Right atrium auricular region (tissue), 2 donors: Measurements from ENCODE around the gene ERVMER34-1. TPM values are rescaled to one million over a fixed set of nuclear protein-coding genes. Genes with fewer than 3 reads are reported as not detected.
A peak's percentile ranks its signal among the peaks of the same experiment; 100 is the strongest.

Experiments
- DNase-seq: peaks from one replicate; pipeline ENCODE4 v3.0.0-alpha.2; 2019; ENCODE audit warnings: low spot score
- H3K27ac ChIP-seq, 2 donors: fragments of 200-600 bp; sonication (generic); 1 replicate in 1 of 2; 2 replicates in 1 of 2; pipeline ENCODE4 v1.5.1; 2016 to 2019
- H3K27me3 ChIP-seq, 2 donors: fragments of 200-600 bp; sonication (generic); one replicate each; pipeline versions ENCODE4 v1.5.1 to v1.6.0; 2017 to 2019
- H3K36me3 ChIP-seq: fragments of 200-600 bp; sonication (generic); one replicate; pipeline ENCODE4 v1.5.1; 2016
- H3K4me1 ChIP-seq, 2 donors: fragments of 200-600 bp; sonication (generic); one replicate each; pipeline versions ENCODE4 v1.5.1 to v1.6.0; 2017 to 2019
- H3K4me3 ChIP-seq, 2 donors: fragments of 200-600 bp; sonication (generic); 1 replicate in 1 of 2; 2 replicates in 1 of 2; pipeline ENCODE4 v1.5.1; 2017 to 2019; ENCODE audit warnings: mild to moderate bottlenecking in 1 of 2, moderate library complexity in 1 of 2
- H3K9me3 ChIP-seq, 2 donors: fragments of 200-600 bp; sonication (generic); one replicate each; pipeline ENCODE4 v1.5.1; 2019
- total RNA-seq, 2 donors: library from RNA; depleted of rRNA; stranded (reverse); fragments of >200 nt; gene quantifications; one replicate each; pipeline ENCODE4 v1.1.0, GENCODE V29; 2016
- TF ChIP-seq, protein P1 (sequence below), 2 donors: fragments of 200-600 bp; sonication (generic); IDR thresholded peaks; one replicate each; pipeline ENCODE4 v1.5.1; 2019; ENCODE audit warnings: antibody characterized with exemption in 2 of 2

The ERVMER34-1 gene
- total RNA-seq, 2 donors from 2014 or later, result 2.6 to 3.9 TPM

DNA sequence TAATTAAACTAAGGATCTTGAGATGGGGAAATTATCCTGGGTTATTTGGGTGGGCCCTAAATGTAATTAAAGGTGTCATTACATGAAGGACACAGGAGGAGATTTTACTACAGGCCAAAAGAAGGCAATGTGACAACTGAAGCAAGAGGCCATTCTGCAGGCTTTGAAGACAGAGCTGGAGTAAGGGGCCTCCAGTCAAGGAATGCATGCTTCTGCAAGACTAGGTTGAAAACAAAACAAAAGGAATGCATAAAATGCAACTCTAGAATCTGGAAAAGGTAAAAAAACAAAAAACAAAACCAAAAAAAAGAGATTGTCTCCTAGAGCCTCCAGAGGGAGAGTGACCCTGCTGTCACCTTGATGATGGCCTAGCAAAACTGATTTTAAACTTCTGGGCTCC, 21.6 kb downstream of the ERVMER34-1 start:
- H3K9me3 ChIP-seq, result no peaks in the 10 kb centered on the region
- no peaks in the 10 kb centered on the region for H3K27me3 ChIP-seq
- DNase-seq, result no peak
- TF ChIP-seq, protein P1, sequence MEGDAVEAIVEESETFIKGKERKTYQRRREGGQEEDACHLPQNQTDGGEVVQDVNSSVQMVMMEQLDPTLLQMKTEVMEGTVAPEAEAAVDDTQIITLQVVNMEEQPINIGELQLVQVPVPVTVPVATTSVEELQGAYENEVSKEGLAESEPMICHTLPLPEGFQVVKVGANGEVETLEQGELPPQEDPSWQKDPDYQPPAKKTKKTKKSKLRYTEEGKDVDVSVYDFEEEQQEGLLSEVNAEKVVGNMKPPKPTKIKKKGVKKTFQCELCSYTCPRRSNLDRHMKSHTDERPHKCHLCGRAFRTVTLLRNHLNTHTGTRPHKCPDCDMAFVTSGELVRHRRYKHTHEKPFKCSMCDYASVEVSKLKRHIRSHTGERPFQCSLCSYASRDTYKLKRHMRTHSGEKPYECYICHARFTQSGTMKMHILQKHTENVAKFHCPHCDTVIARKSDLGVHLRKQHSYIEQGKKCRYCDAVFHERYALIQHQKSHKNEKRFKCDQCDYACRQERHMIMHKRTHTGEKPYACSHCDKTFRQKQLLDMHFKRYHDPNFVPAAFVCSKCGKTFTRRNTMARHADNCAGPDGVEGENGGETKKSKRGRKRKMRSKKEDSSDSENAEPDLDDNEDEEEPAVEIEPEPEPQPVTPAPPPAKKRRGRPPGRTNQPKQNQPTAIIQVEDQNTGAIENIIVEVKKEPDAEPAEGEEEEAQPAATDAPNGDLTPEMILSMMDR (IDR thresholded peaks at IDR 0.05), result no peak
- no peaks in the 10 kb centered on the region for H3K36me3 ChIP-seq
- H3K27ac ChIP-seq, result no peak overlapping the region
- H3K4me3 ChIP-seq, result no peak overlapping the region
- H3K4me1 ChIP-seq, result no peaks in the 10 kb centered on the region

- no peak overlapping the region for H3K27ac ChIP-seq
- H3K27me3 ChIP-seq, result no peaks in the 10 kb centered on the region
- H3K9me3 ChIP-seq, result no peaks in the 10 kb centered on the region
- DNase-seq, result no peak
- H3K4me3 ChIP-seq, result no peak overlapping the region
- no peaks in the 10 kb centered on the region for H3K4me1 ChIP-seq
- H3K36me3 ChIP-seq, result no peaks in the 10 kb centered on the region
- TF ChIP-seq, protein P1 (IDR thresholded peaks at IDR 0.05), result no peak
Observed at GRCh38 chr4:52728691-52729240, 22.5 kb downstream of the ERVMER34-1 start.

DNA sequence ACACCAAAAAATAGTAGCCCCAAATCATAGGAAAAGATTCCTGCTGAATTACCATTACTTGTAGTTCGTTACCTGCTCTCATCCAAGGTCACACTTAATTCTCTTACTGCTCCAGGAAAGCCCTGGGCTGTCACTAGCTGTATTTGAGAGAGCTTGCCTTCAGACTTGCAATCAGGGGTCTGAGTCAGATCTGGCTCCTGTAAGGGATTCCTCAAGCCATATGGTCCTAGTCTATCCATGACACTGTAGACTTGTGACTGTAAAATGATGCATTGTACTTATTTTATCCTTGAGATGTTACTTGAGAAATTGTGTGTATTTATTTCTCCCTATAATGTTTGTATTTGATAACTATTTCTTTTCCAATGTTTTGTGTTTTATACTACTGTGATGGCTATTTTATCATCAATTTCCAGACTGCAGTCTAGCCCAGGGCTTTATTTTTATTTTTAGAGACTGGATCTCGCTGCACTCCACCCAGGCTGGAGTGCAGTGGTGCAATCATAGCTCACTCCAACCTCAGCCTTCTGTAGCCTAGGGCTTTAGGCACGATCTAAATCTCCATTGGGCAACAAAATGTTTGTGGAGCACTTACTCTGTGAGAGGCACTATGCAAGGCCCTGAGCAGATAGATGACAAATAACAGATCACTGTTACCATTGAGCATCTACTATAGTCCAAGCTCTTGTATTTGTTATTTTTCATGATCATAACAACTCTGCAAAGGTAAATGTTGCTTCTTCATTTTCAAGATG, 24.2 kb downstream of the ERVMER34-1 start:
- DNase-seq, result no peak
- Histone ChIP-seq H3K27me3 (no peaks in the 10 kb centered on the region), H3K27ac (no peak overlapping the region), H3K4me3 (no peak overlapping the region), H3K4me1 (no peaks in the 10 kb centered on the region), H3K36me3 (no peaks in the 10 kb centered on the region), H3K9me3 (no peaks in the 10 kb centered on the region)
- TF ChIP-seq, protein P1 (IDR thresholded peaks at IDR 0.05), result no peak

DNA sequence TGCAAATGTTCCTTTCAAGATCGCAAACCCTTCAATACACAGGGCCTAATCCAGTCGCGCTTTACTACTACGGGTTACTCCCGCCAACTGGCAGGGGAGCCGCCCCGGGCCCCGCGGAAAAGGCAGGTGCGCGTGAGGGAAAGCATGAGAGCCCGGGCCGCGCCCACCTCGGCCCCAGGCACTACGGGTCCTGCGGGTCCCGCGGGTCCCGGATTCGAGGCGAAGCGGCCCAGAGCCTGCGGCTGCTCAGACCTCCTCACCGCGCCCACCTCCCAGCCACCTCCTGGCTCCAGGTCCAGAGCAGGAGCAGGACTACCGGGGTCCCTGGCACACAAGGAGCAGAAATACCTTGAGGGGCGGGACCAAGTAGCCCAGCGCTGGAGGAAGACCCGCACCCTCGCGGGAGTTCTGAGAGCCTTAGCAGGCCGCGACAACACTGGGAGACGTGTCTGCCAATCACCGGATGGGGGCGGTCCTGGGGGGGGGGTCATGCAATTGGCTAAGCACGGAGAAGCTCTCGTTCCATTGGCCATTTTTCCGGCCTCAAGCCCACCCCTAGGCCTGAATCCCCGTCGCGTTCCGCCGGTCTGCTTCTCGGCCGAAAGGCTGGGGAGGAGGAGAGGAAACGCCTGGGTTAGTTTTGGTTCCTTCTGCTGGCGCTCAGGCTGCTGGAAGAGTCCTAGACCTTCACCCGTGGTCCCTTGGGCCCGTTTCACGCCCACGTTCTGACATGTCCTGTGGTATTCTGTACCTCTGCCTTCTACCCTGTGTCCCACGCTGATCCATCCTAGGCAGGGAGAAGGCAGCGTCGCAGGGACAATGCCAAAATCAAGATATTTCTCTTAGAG, 29.0 kb downstream of the ERVMER34-1 start:
- peak; percentile 91 for DNase-seq
- TF ChIP-seq, protein P1 (IDR thresholded peaks at IDR 0.05), result no peak
- Histone ChIP-seq H3K4me1 (peaks cover 0 to 4% of the 10 kb centered on the region in 2 donors), H3K27ac (peak overlapping the region; percentile 84 to 85), H3K36me3 (no peaks in the 10 kb centered on the region), H3K4me3 (peak overlapping the region; percentile 60 to 77), H3K27me3 (no peaks in the 10 kb centered on the region), H3K9me3 (no peaks in the 10 kb centered on the region)

DNA sequence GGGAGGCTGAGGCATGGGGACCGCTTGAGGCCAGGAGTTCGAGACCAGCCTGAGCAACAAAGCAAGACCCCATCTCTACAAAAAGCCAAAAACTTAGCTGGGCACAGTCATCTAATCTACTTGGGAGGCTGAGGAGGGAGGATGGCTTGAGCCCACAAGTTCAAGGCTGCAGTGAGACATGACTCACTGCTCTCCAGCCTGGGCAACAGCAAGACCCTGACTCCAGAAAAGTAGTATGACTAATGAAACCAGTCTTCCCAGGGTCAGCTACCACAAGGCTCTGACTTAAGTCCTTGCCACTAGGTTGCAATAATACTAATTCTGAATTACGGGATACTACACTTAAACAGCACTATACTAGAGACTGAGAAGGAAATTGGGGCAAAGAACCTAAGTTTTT, 33.1 kb downstream of the ERVMER34-1 start:
- no peak overlapping the region for H3K27ac ChIP-seq
- H3K4me1 ChIP-seq, result peaks cover 0 to 29% of the 10 kb centered on the region in 2 donors
- H3K9me3 ChIP-seq, result no peaks in the 10 kb centered on the region
- no peak overlapping the region for H3K4me3 ChIP-seq
- DNase-seq, result no peak
- no peaks in the 10 kb centered on the region for H3K27me3 ChIP-seq
- TF ChIP-seq, protein P1 (IDR thresholded peaks at IDR 0.05), result no peak
- H3K36me3 ChIP-seq, result peaks cover 27% of the 10 kb centered on the region
